Transverse colon (tissue), 3 donors: ENCODE measurements around the gene SPINT3.

ENCODE experiments used
- POLR2A ChIP-seq: fragments of 450-650 bp; IDR thresholded peaks from one replicate; pipeline ENCODE4 v1.6.1; 2016; ENCODE audit warnings: antibody characterized with exemption, mild to moderate bottlenecking, moderate library complexity
- TF ChIP-seq, protein P1 (sequence below), 5 experiments: fragments of 200-600 bp in 3 of 5; fragments of 450-650 bp in 2 of 5; sonication (generic) in 3 of 5; IDR thresholded peaks; 1 replicate in 2 of 5; 2 replicates in 3 of 5; pipeline ENCODE4 v1.5.1; 2016 to 2017; ENCODE audit warnings: antibody characterized with exemption in 5 of 5, inconsistent platforms in 3 of 5, mild to moderate bottlenecking in 2 of 5, moderate library complexity in 1 of 5

DNA sequence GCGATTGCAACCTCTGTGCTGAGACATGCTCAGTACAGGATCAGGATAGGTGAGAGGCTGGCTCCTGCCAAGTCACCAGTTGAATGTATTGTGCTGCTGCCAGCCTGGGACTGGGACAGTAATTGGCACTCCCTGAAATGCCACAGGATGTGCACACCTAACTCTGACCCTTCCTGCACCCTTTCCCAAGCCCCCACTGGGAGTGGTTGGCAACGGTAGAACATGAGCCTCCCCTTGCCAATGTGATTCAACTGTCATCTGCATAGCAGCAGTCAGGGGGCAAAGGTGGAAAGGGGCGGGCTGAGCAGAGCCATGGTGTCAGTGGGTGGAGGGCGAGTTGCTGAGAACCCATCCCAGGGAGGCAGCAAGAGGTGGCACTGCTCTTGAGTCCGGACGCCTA lies 15.4 kb downstream of the SPINT3 start:
- TF ChIP-seq POLR2A = peak; percentile 60
- TF ChIP-seq, protein P1, sequence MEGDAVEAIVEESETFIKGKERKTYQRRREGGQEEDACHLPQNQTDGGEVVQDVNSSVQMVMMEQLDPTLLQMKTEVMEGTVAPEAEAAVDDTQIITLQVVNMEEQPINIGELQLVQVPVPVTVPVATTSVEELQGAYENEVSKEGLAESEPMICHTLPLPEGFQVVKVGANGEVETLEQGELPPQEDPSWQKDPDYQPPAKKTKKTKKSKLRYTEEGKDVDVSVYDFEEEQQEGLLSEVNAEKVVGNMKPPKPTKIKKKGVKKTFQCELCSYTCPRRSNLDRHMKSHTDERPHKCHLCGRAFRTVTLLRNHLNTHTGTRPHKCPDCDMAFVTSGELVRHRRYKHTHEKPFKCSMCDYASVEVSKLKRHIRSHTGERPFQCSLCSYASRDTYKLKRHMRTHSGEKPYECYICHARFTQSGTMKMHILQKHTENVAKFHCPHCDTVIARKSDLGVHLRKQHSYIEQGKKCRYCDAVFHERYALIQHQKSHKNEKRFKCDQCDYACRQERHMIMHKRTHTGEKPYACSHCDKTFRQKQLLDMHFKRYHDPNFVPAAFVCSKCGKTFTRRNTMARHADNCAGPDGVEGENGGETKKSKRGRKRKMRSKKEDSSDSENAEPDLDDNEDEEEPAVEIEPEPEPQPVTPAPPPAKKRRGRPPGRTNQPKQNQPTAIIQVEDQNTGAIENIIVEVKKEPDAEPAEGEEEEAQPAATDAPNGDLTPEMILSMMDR (IDR thresholded peaks at IDR 0.05) = no peak
